Measurements from ENCODE around the gene OR52K2. TPM values are rescaled to one million over a fixed set of nuclear protein-coding genes. Genes with fewer than 3 reads are reported as not detected.

The OR52K2 gene
- total RNA-seq, 1 experiment from 2014 or later: not detected

DNA sequence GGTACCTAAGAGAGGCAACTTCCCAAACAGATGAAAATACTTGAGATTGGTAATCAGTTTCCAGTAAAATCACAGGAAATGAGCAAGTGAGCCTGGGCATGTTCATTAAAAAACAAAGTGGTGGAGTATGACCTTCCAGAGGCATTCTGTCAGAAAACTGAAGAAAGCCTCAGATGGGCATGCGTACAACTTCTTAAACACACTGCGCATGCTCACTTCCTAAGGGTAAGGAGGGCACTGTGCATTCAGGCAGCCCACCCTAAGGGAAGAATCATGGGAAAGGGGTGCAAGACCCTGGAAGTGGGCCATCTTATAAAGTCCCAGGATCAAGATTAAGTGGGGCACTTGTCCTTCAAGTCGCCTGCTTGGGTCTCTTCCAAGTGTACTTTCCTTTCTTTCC lies 4.0 kb downstream of the OR52K2 start:
- intact Hi-C loops (cut with micrococcal nuclease; ENCODE audit: unreplicated experiment): no loop called here
- TF ChIP-seq EZH2 (IDR thresholded peaks at IDR 0.05; ENCODE audit: borderline replicate concordance, low read depth, low read length, poor library complexity, severe bottlenecking): no peak
- TF ChIP-seq, protein P1, sequence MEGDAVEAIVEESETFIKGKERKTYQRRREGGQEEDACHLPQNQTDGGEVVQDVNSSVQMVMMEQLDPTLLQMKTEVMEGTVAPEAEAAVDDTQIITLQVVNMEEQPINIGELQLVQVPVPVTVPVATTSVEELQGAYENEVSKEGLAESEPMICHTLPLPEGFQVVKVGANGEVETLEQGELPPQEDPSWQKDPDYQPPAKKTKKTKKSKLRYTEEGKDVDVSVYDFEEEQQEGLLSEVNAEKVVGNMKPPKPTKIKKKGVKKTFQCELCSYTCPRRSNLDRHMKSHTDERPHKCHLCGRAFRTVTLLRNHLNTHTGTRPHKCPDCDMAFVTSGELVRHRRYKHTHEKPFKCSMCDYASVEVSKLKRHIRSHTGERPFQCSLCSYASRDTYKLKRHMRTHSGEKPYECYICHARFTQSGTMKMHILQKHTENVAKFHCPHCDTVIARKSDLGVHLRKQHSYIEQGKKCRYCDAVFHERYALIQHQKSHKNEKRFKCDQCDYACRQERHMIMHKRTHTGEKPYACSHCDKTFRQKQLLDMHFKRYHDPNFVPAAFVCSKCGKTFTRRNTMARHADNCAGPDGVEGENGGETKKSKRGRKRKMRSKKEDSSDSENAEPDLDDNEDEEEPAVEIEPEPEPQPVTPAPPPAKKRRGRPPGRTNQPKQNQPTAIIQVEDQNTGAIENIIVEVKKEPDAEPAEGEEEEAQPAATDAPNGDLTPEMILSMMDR (conservative IDR thresholded peaks at IDR 0.05; ENCODE audit: low read depth, low read length): no peak
- POLR2A ChIA-PET (ENCODE audit: low non-redundant PET): no interaction called here
- peaks cover 3% of the 10 kb centered on the region for H3K27me3 ChIP-seq (replicated peaks; ENCODE audit: insufficient read depth, low read depth, low read length, poor library complexity)
- no peaks in the 10 kb centered on the region for H3K4me1 ChIP-seq (ENCODE audit: insufficient read depth, low read length, poor library complexity, severe bottlenecking)
- H3K36me3 ChIP-seq (ENCODE audit: insufficient read depth, low read length, poor library complexity, severe bottlenecking): no peaks in the 10 kb centered on the region
- H3K4me3 ChIP-seq (ENCODE audit: low read depth, low read length, poor library complexity, severe bottlenecking): no peak overlapping the region
- H3K9me3 ChIP-seq (ENCODE audit: low read depth, low read length, poor library complexity, severe bottlenecking): no peaks in the 10 kb centered on the region
- CTCF ChIA-PET: no interaction called here
- no peak overlapping the region for H3K27ac ChIP-seq (ENCODE audit: low read depth, low read length, poor library complexity, severe bottlenecking)
- no TSS peak for BruUV-seq (replicated peaks)
- DNase-seq (ENCODE audit: low spot score): no peak

DNA sequence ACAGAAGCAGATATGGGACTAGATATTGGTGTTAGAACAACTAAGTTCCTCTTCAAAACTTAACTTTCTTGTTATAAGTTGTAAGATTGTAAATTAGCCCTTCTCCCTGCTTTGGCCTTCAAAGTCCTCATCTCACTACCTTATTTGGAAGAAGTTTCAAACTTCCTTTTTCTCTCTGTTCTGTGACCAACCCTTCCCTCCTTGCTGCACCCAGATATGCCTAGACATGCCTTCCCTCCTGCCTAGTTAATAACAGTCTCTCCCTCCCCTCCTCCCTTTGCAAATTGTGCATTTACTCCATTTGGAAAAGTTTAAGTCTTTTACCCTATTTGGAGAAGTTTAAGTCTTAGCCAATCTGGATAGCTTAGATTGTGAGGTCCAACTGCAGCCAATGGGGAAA lies 4.9 kb downstream of the OR52K2 start:
- Histone ChIP-seq H3K27me3 (replicated peaks; ENCODE audit: insufficient read depth, low read depth, low read length, poor library complexity) (peaks cover 3% of the 10 kb centered on the region), H3K4me1 (ENCODE audit: insufficient read depth, low read length, poor library complexity, severe bottlenecking) (no peaks in the 10 kb centered on the region), H3K36me3 (ENCODE audit: insufficient read depth, low read length, poor library complexity, severe bottlenecking) (no peaks in the 10 kb centered on the region), H3K27ac (ENCODE audit: low read depth, low read length, poor library complexity, severe bottlenecking) (no peak overlapping the region), H3K4me3 (ENCODE audit: low read depth, low read length, poor library complexity, severe bottlenecking) (no peak overlapping the region), H3K9me3 (ENCODE audit: low read depth, low read length, poor library complexity, severe bottlenecking) (no peaks in the 10 kb centered on the region)
- CTCF ChIA-PET: no interaction called here
- no TSS peak for BruUV-seq (replicated peaks)
- POLR2A ChIA-PET (ENCODE audit: low non-redundant PET): no interaction called here
- no peak for TF ChIP-seq EZH2 (IDR thresholded peaks at IDR 0.05; ENCODE audit: borderline replicate concordance, low read depth, low read length, poor library complexity, severe bottlenecking)
- TF ChIP-seq, protein P1 (conservative IDR thresholded peaks at IDR 0.05; ENCODE audit: low read depth, low read length): no peak
- intact Hi-C loops (cut with micrococcal nuclease; ENCODE audit: unreplicated experiment): no loop called here
- no peak for DNase-seq (ENCODE audit: low spot score)

- Histone ChIP-seq H3K4me3 (ENCODE audit: low read depth, low read length, poor library complexity, severe bottlenecking) (no peak overlapping the region), H3K27me3 (replicated peaks; ENCODE audit: insufficient read depth, low read depth, low read length, poor library complexity) (peaks cover 3% of the 10 kb centered on the region), H3K27ac (ENCODE audit: low read depth, low read length, poor library complexity, severe bottlenecking) (no peak overlapping the region), H3K36me3 (ENCODE audit: insufficient read depth, low read length, poor library complexity, severe bottlenecking) (no peaks in the 10 kb centered on the region), H3K9me3 (ENCODE audit: low read depth, low read length, poor library complexity, severe bottlenecking) (no peaks in the 10 kb centered on the region), H3K4me1 (ENCODE audit: insufficient read depth, low read length, poor library complexity, severe bottlenecking) (no peaks in the 10 kb centered on the region)
- BruUV-seq (replicated peaks): no TSS peak
- CTCF ChIA-PET: no interaction called here
- intact Hi-C loops (cut with micrococcal nuclease; ENCODE audit: unreplicated experiment): no loop called here
- no peak for DNase-seq (ENCODE audit: low spot score)
- POLR2A ChIA-PET (ENCODE audit: low non-redundant PET): no interaction called here
- TF ChIP-seq EZH2 (IDR thresholded peaks at IDR 0.05; ENCODE audit: borderline replicate concordance, low read depth, low read length, poor library complexity, severe bottlenecking): no peak
- TF ChIP-seq, protein P1 (conservative IDR thresholded peaks at IDR 0.05; ENCODE audit: low read depth, low read length): no peak
Observed at GRCh38 chr11:4455419-4455818, 6.3 kb downstream of the OR52K2 start.
